Transverse colon (tissue), 4 donors: Measurements from ENCODE around the gene MYOF. TPM values are rescaled to one million over a fixed set of nuclear protein-coding genes. Genes with fewer than 3 reads are reported as not detected.

ENCODE experiments used
- DNase-seq: peaks from one replicate; pipeline ENCODE4 v3.0.0-alpha.2; 2019
- H3K27ac ChIP-seq, 4 donors: fragments of 200-600 bp; sonication (generic); 2 replicates each; pipeline ENCODE4 v1.5.1; 2016 to 2018; ENCODE audit warnings: inconsistent platforms in 4 of 4
- H3K27me3 ChIP-seq: fragments of 200-600 bp; sonication (generic); 2 replicates; pipeline ENCODE4 v1.5.1; 2017; ENCODE audit warnings: inconsistent platforms
- H3K36me3 ChIP-seq, 4 donors: fragments of 200-600 bp; sonication (generic); 2 replicates each; pipeline ENCODE4 v1.5.1; 2017 to 2019; ENCODE audit warnings: inconsistent platforms in 4 of 4
- H3K4me1 ChIP-seq, 4 donors: fragments of 200-600 bp; sonication (generic); 2 replicates each; pipeline ENCODE4 v1.5.1; 2017 to 2020; ENCODE audit warnings: inconsistent platforms in 4 of 4
- H3K4me3 ChIP-seq, 4 donors: fragments of 200-600 bp; sonication (generic); 1 replicate in 1 of 4; 2 replicates in 3 of 4; pipeline versions ENCODE4 v1.5.1 to v1.6.1; 2017 to 2019; ENCODE audit warnings: inconsistent platforms in 4 of 4
- H3K9me3 ChIP-seq, 2 donors: fragments of 200-600 bp; sonication (generic); 2 replicates each; pipeline ENCODE4 v1.5.1; 2017 to 2019; ENCODE audit warnings: inconsistent platforms in 2 of 2
- CTCF ChIP-seq, 5 experiments: fragments of 200-600 bp in 3 of 5; fragments of 450-650 bp in 2 of 5; sonication (generic) in 3 of 5; IDR thresholded peaks; 1 replicate in 2 of 5; 2 replicates in 3 of 5; pipeline ENCODE4 v1.5.1; 2016 to 2017; ENCODE audit warnings: antibody characterized with exemption in 5 of 5, inconsistent platforms in 3 of 5, mild to moderate bottlenecking in 2 of 5, moderate library complexity in 1 of 5
- EP300 ChIP-seq: sonication (generic); formaldehyde crosslinking; IDR thresholded peaks from one replicate; pipeline ENCODE4 v1.6.1; 2017; ENCODE audit warnings: antibody characterized with exemption, low read depth
- POLR2A ChIP-seq: fragments of 450-650 bp; IDR thresholded peaks from one replicate; pipeline ENCODE4 v1.6.1; 2016; ENCODE audit warnings: antibody characterized with exemption, mild to moderate bottlenecking, moderate library complexity
- POLR2AphosphoS5 ChIP-seq, 3 donors: sonication (generic); formaldehyde crosslinking; IDR thresholded peaks; one replicate each; pipeline ENCODE4 v1.6.1; 2016; ENCODE audit warnings: antibody characterized with exemption in 3 of 3
- WGBS, 2 donors: methylation state at CpG; one replicate each; pipeline ENCODE4 v1.1.5; 2018; ENCODE audit warnings: low coverage in 1 of 2; 5-methylcytosine and 5-hydroxymethylcytosine counted together
- in situ Hi-C, 4 donors: fragments of 200-750 bp; cut with MboI; loops; one replicate each; pipeline versions ENCODE4 v1.15.0 to v1.15.1; 2017; ENCODE audit warnings: low sequenced_read_pairs in 3 of 4, low pct_ligation_motif_present in 1 of 4, low pct_unique_long_range_greater_than_20kb in 1 of 4
- intact Hi-C: fragments of 100-400 bp; cut with DNase I; formaldehyde crosslinking; loops from one replicate; pipeline ENCODE4 v1.15.1; 2023; ENCODE audit warnings: low total_unique reads
- total RNA-seq, 4 donors: library from RNA; depleted of rRNA; stranded (reverse); fragments of >200 nt; gene quantifications; one replicate each; pipeline ENCODE4 v1.1.0, GENCODE V29; 2016

The MYOF gene
- total RNA-seq, 4 donors from 2014 or later = 18.9 to 57.2 (median 50.2) TPM

- Histone ChIP-seq H3K4me3 (no peak overlapping the region), H3K27ac (no peak overlapping the region), H3K36me3 (peaks cover 0 to 15% (median 0%) of the 10 kb centered on the region in 4 donors), H3K9me3 (no peaks in the 10 kb centered on the region), H3K4me1 (no peaks in the 10 kb centered on the region), H3K27me3 (no peaks in the 10 kb centered on the region)
- no peak for DNase-seq
- intact Hi-C loops (no loop called here), in situ Hi-C loops (no loop called here)
- TF ChIP-seq EP300 (no peak), POLR2A (no peak), CTCF (IDR thresholded peaks at IDR 0.05) (no peak), POLR2AphosphoS5 (IDR thresholded peaks at IDR 0.05) (no peak)
- 60 to 77% methylated on average over 1 to 3 of the region's 3 CpGs for whole genome bisulfite sequencing, 2 donors
Observed at GRCh38 chr10:93398528-93398927, 83.6 kb downstream of the MYOF start.

- Histone ChIP-seq H3K27me3 (no peaks in the 10 kb centered on the region), H3K27ac (peak overlapping the region in 3 of 4 donors; percentile 19 to 64 (median 52)), H3K9me3 (no peaks in the 10 kb centered on the region), H3K36me3 (peaks cover 0 to 15% (median 0%) of the 10 kb centered on the region in 4 donors), H3K4me3 (no peak overlapping the region), H3K4me1 (no peaks in the 10 kb centered on the region)
- 56 to 68% methylated on average over 6 of the region's 6 CpGs for WGBS, 2 donors
- intact Hi-C loops (no loop called here), in situ Hi-C loops (no loop called here)
- DNase-seq = no peak
- peak in 1 of 3 donors; percentile 12 for TF ChIP-seq POLR2AphosphoS5 (IDR thresholded peaks at IDR 0.05)
- TF ChIP-seq POLR2A = no peak
- no peak for TF ChIP-seq EP300
- no peak for TF ChIP-seq CTCF (IDR thresholded peaks at IDR 0.05)
Observed at GRCh38 chr10:93397020-93397419, 85.1 kb downstream of the MYOF start.

GRCh38 chr10:93393211-93393610, 88.9 kb downstream of the MYOF start:
- in situ Hi-C loops (no loop called here), intact Hi-C loops (no loop called here)
- Histone ChIP-seq H3K36me3 (peaks cover 0 to 7% (median 0%) of the 10 kb centered on the region in 4 donors), H3K9me3 (no peaks in the 10 kb centered on the region), H3K27me3 (no peaks in the 10 kb centered on the region), H3K27ac (peak overlapping the region in 3 of 4 donors; percentile 1 to 45 (median 38)), H3K4me3 (no peak overlapping the region), H3K4me1 (no peaks in the 10 kb centered on the region)
- no peak for DNase-seq
- TF ChIP-seq POLR2AphosphoS5 (IDR thresholded peaks at IDR 0.05) (no peak), POLR2A (no peak), EP300 (no peak), CTCF (IDR thresholded peaks at IDR 0.05) (no peak)
- 78% methylated on average over 6 to 7 of the region's 7 CpGs for WGBS, 2 donors

- Histone ChIP-seq H3K4me1 (no peaks in the 10 kb centered on the region), H3K27me3 (no peaks in the 10 kb centered on the region), H3K9me3 (no peaks in the 10 kb centered on the region), H3K27ac (no peak overlapping the region), H3K4me3 (no peak overlapping the region), H3K36me3 (peaks cover 0 to 7% (median 0%) of the 10 kb centered on the region in 4 donors)
- WGBS, 2 donors = 59 to 62% methylated on average over 3 of the region's 3 CpGs
- DNase-seq = no peak
- intact Hi-C loops (no loop called here), in situ Hi-C loops (no loop called here)
- TF ChIP-seq CTCF (IDR thresholded peaks at IDR 0.05) (no peak), POLR2AphosphoS5 (IDR thresholded peaks at IDR 0.05) (no peak), EP300 (no peak), POLR2A (no peak)
Observed at GRCh38 chr10:93392121-93392520, 90.0 kb downstream of the MYOF start.
